LNCAP (cell line): ENCODE data around the gene AFAP1L2.

ENCODE experiments used
- TF ChIP-seq, protein P1 (sequence below): fragments of 450-650 bp; IDR thresholded peaks from 2 replicates; pipeline ENCODE4 v1.5.1; 2017; ENCODE audit warnings: mild to moderate bottlenecking

Gene AFAP1L2

DNA sequence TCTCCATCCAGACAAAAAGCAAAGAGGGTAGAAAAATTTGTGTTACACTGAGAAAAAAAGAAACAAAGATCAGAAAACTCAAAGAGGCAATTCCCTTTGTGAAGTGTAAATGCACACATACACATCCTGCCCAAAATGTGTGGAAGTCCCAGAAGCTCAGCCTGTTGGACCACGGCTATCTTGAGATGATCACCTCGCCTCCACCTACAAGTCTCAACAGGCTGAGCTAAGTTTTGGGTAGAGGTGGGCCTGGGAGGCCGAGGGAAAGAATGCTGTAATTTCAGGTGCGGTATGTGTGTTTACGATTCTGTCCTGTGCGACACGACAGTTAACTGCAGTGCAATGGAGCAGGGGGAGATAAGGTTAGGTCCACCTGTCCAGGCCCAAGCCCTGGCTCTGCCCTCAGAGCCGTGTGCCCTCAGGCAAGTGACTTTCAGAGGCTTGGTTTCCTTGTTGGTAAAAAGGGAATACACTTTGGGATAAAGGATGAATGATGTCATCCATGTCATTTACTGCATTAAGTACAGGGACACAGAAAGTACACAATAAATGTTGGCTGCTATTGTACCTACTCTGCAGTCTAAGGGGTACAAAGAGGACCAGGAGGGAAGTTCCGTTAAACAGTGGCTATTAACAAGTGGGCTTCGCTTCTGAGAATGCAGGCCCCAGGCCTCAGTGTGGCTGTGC lies 67.3 kb downstream of the AFAP1L2 start:
- TF ChIP-seq, protein P1, sequence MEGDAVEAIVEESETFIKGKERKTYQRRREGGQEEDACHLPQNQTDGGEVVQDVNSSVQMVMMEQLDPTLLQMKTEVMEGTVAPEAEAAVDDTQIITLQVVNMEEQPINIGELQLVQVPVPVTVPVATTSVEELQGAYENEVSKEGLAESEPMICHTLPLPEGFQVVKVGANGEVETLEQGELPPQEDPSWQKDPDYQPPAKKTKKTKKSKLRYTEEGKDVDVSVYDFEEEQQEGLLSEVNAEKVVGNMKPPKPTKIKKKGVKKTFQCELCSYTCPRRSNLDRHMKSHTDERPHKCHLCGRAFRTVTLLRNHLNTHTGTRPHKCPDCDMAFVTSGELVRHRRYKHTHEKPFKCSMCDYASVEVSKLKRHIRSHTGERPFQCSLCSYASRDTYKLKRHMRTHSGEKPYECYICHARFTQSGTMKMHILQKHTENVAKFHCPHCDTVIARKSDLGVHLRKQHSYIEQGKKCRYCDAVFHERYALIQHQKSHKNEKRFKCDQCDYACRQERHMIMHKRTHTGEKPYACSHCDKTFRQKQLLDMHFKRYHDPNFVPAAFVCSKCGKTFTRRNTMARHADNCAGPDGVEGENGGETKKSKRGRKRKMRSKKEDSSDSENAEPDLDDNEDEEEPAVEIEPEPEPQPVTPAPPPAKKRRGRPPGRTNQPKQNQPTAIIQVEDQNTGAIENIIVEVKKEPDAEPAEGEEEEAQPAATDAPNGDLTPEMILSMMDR = no peak

DNA sequence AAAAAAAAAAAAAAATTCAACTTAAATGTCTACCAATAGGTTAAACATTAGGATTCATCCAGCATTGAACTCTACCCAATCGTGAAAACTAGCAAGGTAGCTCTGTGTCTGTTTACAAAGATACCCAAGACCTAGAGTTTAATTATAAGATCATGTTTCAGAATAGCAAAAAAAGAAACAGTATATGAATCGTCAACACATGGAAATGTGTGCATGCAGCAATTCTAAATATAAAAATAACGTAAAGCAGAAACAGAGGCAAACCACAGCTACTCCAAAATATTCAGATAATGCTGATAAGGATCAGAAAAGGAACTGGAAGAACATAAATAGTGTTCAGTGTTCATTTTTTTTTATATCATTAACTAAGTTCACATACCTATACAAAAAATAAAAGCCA lies 68.7 kb downstream of the AFAP1L2 start:
- TF ChIP-seq, protein P1 = no peak

DNA sequence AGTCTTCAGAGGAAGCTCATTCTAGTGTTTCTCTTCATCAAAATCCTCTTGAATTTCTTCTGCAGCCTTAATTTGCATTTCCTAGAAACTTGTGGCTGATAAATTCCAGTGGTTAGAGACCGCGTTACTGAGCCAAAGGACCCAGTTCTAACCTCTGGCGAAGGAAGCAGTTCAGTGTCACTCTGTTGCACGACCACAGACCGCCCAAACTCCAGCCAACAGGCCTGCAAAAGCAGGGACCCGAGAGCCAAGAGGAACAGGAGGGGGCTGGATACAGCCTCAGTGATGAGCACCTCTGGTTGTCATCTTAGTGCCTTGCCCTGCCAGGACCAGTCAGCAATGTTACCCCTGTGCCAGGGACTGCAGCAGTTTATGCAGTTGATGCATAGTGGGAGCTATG lies 70.0 kb downstream of the AFAP1L2 start:
- TF ChIP-seq, protein P1 = no peak

DNA sequence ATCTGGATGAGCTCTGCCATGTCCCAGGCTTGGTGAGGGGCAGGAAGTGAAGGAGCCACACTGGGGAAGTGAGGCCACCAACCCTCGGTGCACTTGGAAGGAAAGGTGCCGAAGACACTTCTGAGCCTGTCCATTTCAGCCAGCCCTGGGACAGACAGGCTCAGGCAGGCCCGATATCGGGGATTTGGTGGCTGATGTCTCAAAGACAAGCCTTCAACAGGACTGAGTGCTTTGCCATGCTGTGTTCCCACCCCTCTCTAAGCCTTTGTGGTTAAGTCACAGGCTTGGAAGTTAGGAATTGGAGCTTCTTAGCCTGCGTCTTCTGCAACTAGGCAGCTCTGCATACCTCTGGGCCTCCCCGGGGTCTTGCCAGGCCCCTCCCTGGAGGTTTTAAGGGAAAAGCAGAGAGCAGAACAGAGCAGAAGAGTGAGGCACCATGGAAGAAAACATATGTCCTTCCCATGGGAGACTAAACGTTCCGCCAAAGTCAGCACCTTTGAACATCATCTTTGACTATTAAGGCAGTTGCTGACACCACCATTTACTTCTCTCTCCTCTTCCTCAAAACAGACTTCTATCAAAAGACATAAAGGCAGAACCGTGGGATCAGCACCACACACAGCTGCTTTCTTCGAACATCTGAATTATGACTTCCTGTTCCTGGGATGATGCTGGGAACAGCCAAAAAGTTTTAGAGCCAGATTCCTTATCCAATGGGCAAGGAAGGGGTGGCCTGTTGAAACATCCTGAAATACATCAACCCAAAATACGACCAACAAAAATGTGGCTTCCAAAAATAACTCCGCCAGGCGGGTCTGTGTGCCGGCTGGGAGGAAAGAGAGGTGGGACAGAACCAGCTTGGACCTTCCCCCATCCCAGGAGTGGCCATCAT lies 71.8 kb downstream of the AFAP1L2 start:
- TF ChIP-seq, protein P1 = no peak

DNA sequence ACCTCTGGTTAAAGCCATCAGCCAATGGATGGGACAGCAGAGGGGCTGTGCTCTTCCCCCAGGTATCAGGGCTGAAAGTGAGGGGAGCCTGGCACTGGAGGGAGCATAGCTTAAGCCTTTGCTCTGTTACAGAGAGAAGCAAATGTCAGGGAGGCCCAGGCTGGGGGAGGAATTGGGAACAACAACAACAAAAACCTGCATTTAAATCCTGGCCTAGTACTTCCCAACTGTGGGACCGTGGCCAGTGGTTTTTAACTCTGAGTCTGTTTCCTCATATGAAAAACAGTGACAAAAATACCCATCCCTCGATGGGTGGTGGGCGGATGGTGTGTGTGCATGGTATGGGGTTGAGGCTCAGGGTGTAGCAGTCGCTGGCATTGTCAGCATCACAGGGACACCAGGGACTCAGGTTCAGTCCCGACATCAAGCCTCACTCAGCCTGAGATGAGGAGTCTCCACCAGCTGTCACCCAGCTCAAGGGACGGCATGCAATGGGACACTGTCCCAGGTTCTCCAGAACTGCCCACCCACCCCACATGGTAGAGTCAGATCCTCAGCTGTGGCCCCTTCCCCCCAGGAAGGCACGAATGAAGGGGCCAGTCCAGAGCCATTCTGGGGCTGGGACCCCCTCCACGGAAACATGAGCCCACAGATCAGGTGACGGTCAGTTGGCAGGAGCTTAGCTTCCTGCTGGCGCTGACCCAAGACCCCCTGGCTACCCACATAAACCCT lies 74.5 kb downstream of the AFAP1L2 start:
- TF ChIP-seq, protein P1 = no peak

DNA sequence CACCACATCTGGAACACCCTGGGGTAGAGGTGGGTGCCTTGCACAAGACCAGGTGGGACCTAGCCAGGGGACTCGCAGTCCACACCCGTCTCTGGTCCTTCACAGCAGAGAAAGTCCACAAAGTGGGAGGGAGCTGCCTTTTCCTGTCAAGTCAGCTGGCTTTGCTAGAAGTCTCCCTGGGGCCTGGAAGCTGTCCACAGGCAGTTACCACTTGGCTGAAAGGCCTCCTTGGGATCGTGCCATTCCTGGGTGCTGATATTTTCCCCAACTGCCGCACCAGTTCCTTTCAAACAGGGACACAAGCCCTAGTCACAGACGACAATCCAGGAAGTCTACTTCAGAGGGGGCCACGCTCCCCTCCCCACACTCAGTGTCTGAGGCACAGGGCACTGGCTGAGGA lies 75.4 kb downstream of the AFAP1L2 start:
- TF ChIP-seq, protein P1 = no peak

DNA sequence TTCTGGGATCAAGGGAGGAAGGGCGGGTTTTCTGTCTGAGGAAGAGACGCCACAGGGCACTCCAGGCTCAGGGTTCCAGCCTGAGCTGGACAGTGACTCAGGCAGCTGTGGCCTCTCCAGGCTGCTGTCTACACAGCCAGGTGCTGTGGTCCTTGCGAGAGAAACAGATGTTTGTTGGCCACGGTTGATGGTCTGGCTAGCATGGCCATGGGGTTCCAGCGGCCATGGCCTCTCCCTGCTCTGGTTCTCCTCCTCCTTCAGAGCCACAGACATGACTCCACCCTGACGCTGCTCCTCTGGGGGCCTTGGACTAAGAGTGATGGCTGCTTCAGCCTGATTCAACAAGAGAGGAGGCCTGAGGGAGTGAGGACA lies 75.9 kb downstream of the AFAP1L2 start:
- TF ChIP-seq, protein P1 = no peak
